ENCODE results near the gene TNNC2.
"Not testable (repeated sequence)": the region's sequence is repeated elsewhere in the genome, so short reads cannot be mapped to it uniquely, and the experiment has no call there.

Gene TNNC2

GRCh38 chr20:45822857-45823256 lies 4.3 kb downstream of the TNNC2 start:
- DNase-seq (ENCODE audit: low read depth in 2 of 2), result no peak

DNA sequence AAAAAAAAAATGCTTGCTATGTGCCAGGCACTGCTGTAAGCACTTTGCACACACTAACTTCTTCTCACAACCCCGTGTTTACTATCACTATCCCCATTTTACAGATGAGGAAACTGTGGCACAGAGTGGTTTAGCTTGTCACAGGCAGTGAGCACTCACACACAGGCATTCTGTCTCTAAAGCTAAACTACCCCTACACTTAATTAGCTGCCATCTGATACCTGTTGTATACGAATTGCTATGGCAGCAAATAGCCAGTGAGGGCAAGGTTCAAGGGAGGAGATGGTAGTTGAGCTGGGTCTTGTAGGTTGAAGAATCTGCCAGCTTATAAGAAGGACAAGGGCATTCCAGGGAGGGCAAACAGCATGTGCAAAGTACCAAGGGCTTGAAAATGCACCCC lies 5.2 kb downstream of the TNNC2 start:
- DNase-seq (ENCODE audit: low read depth in 2 of 2), result no peak

DNA sequence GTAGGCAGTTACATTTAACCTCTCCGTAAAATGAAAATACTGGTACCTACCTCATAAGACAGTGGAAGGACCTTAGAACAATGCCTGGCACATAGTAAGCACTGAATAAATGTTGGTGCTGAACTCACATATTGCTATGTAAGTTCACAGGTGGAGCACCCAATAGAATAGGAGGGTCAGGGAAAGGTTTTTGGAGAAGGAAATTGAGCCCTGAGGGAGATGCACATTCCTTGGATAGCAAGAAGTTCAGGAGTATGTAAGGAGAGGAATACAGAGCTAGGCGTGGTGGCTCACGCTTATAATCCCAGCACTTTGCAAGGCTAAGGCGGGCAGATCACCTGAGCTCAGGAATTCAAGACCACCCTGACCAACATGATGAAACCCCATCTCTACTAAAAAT lies 7.6 kb downstream of the TNNC2 start:
- no peak for DNase-seq (ENCODE audit: low read depth in 2 of 2)

GRCh38 chr20:45818239-45818638 lies 8.9 kb downstream of the TNNC2 start:
- no peak for DNase-seq (ENCODE audit: low read depth in 2 of 2)

- no peak for DNase-seq (ENCODE audit: low read depth in 2 of 2)
Measured at GRCh38 chr20:45817376-45818194, 9.5 kb downstream of the TNNC2 start.

DNA sequence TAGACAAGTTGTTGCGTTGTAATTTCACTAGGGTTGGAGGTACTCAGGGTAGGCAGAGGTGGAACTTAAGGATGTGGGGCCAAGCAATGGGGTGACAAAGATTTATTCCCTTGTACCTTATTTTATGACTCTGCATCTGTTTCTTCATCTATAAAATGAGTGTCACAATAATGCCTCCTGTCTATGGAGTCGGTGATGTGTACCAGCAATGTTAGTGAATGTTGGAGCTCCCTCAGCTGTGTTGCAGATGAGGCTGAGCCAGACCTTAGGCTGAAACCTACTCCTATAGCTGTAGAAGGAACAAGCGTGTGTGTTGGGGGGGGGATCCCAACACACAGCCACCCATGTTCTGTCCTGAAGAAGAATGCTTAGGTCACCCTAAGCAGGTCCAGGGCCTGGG lies 10.2 kb downstream of the TNNC2 start:
- no peak for DNase-seq (ENCODE audit: low read depth in 2 of 2)

DNA sequence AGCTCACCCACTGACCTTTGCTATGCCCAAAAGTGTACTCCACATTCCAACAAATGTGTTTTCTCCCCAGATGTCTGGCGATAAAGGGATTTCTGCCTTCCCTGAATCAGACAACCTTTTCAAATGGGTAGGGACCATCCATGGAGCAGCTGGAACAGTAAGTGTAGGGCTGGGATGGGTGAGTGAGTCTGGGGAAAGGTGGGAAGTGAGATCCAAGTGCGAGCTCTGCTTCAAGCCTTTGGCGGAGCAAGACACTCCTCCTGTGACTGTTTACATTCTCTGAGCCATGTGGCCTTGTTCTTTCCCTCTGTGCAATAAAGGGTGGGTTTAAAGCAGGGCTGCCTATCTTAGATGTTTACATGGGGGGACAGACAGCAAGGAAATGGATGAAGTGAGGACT lies 12.8 kb downstream of the TNNC2 start:
- DNase-seq (ENCODE audit: low read depth in 2 of 2), result no peak

DNA sequence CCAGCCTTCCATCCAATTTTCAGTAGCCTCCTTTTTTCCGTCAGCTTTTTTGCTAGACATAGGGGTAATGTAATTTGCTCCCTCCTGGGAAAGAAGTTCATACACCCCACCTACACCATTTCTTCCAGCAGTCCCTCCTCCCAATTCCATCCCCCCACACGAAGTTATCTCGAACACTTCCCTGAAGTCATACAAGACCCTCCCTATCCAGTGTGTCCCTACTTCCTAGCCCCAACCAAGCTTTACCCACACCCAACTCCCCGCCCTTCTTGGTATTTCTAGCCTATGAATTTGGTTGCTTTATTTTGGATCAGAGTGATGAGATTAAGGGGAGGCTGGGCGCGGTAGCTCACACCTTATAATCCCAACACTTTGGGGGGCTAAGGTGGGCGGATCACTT lies 13.6 kb downstream of the TNNC2 start:
- no peak for DNase-seq (ENCODE audit: low read depth in 2 of 2)

DNA sequence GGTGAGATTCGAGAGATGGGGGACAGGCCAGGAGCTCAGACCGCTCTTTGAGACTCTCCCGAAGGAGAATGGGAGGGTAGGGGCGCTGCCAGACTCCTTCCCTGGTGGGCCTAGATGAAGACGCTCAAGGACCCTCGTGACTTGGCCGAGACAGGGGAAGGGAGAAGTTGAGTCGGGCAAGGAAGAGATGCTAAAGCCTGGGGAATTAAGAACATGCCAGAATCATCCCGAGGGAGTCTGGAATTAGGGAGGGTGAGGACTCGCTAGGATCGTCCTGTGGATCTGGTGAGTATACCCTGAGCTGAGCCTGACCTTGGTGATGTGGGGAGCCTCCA lies 14.1 kb downstream of the TNNC2 start:
- DNase-seq (ENCODE audit: low read depth in 2 of 2), result no peak

DNA sequence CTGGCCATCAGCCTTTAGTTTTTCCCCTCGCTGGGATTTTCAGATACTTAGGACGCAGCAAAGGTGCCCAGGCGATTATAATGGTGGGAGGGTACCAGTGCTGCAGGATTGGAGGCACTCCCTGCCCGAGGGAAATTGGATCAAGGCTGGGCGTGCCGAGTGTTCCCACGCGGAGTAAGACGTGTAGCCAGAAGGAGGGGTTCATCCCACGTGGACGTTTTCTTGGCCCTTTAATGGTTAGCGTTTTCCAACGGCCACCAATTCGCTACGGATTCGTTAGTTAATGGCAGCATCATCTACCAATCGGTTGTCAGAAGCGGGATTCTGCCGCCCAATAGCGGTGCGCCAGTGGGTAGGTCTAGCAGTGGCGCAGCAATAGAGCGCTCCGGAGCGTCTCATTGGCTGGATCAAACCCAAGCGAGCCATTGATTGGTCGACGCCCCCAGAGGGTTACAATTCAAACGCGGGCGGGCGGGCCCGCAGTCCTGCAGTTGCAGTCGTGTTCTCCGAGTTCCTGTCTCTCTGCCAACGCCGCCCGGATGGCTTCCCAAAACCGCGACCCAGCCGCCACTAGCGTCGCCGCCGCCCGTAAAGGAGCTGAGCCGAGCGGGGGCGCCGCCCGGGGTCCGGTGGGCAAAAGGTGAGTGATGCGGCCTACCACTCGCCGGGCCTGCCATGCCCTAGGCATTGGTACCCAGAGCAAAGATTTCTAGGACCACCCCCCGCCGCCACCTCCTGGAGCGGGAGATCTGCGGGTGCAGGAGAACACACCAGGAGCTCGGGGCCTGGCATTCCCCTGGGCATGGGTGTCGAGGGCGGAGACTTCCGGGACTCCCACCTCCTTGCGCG lies 14.7 kb downstream of the TNNC2 start, which contains the start of gene UBE2C:
Gene UBE2C (plus strand): TSS at position 488 of the 849 bp plus-strand sequence. CDS start 52 bp downstream, at position 540.
- DNase-seq (ENCODE audit: low read depth in 2 of 2), result peak; percentile 93 to 95

DNA sequence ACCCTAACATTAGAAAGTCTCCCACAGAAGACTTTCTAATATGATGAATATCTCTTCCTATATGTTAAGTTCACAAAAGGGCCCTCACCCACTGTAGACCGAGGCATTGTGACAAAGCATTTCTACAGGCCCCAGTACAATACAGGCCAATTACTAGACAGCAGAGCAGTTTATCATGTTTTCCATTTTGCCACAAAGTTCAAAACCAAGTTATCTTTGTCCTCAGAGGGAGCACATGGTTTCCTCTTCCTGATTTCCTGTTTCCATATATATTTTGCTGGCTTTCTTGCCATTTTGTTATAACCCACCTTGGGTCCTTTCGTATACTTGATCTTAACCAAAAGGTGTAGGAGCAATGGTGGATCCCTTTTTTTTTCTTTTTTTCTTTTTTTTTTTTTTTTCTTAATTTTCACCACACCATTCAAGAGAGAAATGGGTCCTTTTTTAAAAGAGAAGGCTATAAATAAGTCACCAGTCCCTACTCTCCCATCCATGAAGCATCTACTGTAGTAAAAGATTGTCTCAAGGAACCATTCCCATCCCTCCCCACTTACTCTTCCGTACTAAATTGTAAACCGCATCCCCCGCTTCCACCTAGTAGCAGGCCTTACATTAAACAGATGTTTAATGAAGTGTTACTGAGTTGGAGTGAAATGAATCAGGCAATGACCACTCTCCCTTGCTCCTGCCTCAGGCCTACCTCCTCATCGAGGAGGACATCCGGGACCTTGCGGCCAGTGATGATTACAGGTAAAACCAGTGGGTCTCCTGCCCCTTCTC lies 16.7 kb downstream of the TNNC2 start:
- DNase-seq (ENCODE audit: low read depth in 2 of 2), result no peak

DNA sequence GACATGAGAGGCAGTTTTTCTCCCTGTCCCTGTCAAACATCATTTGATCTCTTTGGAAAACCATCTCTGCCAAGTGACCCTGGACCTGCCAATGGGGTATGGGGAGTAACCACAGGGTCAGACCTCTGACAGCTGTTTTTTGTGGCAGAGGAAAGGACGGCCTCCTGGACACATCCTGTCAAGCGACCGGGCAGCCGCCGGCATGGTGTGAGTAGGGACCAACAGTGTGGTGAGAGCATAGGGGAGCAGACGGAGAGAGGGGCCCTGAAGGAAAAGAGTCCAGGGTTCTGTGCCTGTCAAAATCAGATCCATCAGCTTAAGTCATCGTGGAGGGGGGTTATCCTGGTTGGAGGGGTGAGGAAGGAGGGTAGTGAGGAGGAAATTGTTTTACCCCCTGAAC lies 25.3 kb downstream of the TNNC2 start:
- no peak for DNase-seq (ENCODE audit: low read depth in 2 of 2)

DNA sequence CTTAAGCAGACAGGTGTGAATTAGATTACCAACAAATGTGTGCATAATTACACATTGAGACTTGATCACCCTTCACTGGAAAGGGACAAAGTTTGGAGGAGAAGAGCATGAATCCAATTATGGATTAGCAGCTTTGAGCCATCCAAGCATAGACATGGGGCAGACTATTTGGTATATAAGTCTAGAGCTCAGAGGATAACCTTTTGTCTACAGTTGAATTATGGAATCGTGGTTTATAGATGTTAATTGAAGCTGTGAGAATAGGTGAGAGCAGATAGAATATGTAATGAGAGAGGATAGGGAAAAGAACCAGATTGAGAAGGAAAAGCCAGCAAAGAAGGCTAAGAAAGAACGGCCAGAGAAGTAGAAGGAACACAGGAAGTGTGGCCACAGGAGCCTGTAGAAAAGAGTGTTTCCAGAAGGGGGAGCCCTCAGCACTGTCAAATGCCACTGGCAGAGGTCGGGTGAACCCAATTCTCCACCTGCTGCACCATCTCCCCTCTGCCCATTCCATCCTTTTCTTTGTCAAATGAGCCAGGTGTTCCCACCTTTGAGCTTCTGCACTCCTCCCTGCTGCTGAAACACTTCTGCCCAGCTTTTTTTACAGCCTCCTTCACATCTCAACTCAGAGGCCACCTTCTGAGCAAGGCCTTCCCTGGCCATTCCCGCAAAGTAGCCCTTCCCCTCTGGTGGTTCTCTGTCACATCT lies 28.0 kb downstream of the TNNC2 start:
- peak; percentile 32 to 37 for DNase-seq (ENCODE audit: low read depth in 2 of 2)

DNA sequence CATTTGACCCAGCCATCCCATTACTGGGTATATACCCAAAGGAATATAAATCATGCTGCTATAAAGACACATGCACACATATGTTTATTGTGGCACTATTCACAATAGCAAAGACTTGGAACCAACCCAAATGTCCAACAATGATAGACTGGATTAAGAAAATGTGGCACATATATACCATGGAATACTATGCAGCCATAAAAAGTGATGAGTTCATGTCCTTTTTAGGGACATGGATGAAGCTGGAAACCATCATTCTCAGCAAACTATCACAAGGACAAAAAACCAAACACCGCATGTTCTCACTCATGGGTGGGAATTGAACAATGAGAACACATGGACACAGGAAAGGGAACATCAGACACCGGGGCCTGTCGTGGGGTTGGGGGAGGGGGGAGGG lies 29.2 kb downstream of the TNNC2 start:
- not testable (repeated sequence) for DNase-seq (ENCODE audit: low read depth in 2 of 2)

GRCh38 chr20:45797510-45797909 lies 29.6 kb downstream of the TNNC2 start:
- not testable (repeated sequence) for DNase-seq (ENCODE audit: low read depth in 2 of 2)

GRCh38 chr20:45796337-45797065 lies 30.6 kb downstream of the TNNC2 start:
- DNase-seq (ENCODE audit: low read depth in 2 of 2), result no peak

DNA sequence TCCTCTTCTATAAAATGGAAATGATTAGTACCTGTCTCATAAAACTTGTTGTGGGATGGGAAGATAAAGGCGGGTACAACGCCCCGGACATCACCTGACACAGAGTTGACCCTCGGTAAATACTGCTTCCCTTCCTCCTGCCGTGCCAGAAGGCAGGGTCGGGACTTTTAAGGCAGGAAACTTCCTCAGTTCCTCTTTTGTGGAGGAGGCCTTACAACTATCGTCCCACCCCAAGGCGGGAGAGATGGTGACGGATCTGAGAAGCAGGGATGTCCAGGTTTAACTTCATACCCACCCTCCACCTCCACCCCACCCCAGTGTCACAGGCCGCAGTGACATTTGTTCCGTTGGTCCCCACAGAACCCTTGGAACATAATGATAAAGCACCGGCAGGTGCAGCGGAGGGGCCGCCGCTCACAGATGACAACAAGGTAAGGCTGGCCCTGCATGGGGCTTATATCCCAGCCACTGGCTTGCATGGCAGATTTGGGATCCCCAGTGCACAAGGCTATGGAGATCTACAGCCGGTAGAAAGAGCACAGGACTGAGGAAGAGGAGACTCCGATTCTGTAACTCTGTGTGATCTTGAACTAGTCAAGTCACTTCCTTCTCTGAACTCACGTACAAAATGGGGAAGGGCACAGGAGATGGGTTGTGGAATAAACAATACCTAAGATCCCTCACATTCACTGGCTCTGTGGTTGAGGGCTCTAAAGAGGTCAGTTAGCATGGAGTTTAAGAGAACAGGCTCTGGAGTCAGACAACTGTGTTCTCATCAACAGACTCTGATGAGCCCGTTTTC lies 34.6 kb downstream of the TNNC2 start:
- DNase-seq (ENCODE audit: low read depth in 2 of 2), result no peak

DNA sequence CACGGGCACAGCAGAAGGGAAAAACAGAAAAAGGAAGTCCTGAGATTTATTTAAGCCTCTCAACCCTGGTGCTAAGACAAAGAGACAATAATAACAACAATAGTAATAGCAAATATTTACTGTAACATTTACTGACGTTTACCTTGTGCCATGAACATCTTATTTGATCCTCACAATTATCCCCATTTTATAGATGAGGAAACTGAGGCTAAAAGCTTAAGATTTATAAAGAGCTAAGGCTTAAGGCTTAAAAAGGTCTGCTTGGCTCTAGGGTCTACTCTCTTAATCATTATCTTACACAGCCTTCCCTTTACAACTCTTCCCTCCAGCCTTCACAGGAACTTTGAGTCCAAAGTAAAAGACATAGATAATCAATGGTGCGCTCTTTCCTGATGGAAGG lies 38.8 kb downstream of the TNNC2 start:
- DNase-seq (ENCODE audit: low read depth in 2 of 2), result no peak

GRCh38 chr20:45783656-45784294 lies 43.3 kb downstream of the TNNC2 start:
- DNase-seq (ENCODE audit: low read depth in 2 of 2), result no peak

DNA sequence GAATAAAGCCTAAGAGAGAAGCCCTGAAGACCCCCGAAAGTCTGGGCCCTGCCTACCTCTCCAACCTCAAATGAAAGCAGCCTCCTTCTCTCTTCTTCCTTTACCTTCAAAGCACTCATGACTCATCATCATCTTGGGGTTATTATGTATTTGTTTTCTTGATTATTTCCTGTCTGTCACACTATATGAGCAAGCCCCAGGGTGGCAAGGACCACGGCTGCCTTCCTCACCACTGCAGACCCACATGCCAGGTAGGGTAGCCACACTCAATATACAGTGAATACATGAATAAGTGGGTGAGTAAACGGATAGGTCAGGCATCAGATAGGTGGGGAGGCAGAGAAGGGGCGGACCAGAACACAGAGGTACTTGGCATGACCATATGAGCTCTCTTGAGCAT lies 44.2 kb downstream of the TNNC2 start:
- DNase-seq (ENCODE audit: low read depth in 2 of 2), result no peak

Measured in stimulated activated CD8-positive, alpha-beta memory T cell treated with anti-CD3 and anti-CD28 coated beads, Interleukin-15, amount 100 ng/mL, for 48 hours (primary cell).